ENCODE measurements around the gene LECT2. TPM values are rescaled to one million over a fixed set of nuclear protein-coding genes. Genes with fewer than 3 reads are reported as not detected.

The LECT2 gene
- total RNA-seq, 1 experiment from 2014 or later = not detected

GRCh38 chr5:135988546-135988945 lies 33.8 kb upstream of the LECT2 start:
- Histone ChIP-seq H3K4me3 (ENCODE audit: low read depth in 2 of 2, low read length in 2 of 2) (no peak overlapping the region), H3K9me3 (ENCODE audit: control insufficient read depth, insufficient read depth, low read depth, low read length) (no peaks in the 10 kb centered on the region), H3K27ac (ENCODE audit: low read length) (no peak overlapping the region), H3K27me3 (ENCODE audit: control insufficient read depth, insufficient read depth, low read length) (no peaks in the 10 kb centered on the region), H3K36me3 (ENCODE audit: control insufficient read depth, insufficient read depth, low read length) (no peaks in the 10 kb centered on the region), H3K4me1 (ENCODE audit: control insufficient read depth, insufficient read depth, low read length) (no peaks in the 10 kb centered on the region)
- TF ChIP-seq, protein P1, sequence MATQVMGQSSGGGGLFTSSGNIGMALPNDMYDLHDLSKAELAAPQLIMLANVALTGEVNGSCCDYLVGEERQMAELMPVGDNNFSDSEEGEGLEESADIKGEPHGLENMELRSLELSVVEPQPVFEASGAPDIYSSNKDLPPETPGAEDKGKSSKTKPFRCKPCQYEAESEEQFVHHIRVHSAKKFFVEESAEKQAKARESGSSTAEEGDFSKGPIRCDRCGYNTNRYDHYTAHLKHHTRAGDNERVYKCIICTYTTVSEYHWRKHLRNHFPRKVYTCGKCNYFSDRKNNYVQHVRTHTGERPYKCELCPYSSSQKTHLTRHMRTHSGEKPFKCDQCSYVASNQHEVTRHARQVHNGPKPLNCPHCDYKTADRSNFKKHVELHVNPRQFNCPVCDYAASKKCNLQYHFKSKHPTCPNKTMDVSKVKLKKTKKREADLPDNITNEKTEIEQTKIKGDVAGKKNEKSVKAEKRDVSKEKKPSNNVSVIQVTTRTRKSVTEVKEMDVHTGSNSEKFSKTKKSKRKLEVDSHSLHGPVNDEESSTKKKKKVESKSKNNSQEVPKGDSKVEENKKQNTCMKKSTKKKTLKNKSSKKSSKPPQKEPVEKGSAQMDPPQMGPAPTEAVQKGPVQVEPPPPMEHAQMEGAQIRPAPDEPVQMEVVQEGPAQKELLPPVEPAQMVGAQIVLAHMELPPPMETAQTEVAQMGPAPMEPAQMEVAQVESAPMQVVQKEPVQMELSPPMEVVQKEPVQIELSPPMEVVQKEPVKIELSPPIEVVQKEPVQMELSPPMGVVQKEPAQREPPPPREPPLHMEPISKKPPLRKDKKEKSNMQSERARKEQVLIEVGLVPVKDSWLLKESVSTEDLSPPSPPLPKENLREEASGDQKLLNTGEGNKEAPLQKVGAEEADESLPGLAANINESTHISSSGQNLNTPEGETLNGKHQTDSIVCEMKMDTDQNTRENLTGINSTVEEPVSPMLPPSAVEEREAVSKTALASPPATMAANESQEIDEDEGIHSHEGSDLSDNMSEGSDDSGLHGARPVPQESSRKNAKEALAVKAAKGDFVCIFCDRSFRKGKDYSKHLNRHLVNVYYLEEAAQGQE (IDR thresholded peaks at IDR 0.05; ENCODE audit: insufficient read depth in 1 of 2, low read depth in 2 of 2, low read length in 1 of 2) = no peak
- no peak for TF ChIP-seq SIN3A (IDR thresholded peaks at IDR 0.05; ENCODE audit: borderline replicate concordance, insufficient read depth, low read depth, low read length)
- no peak for TF ChIP-seq POLR2AphosphoS5 (IDR thresholded peaks at IDR 0.05; ENCODE audit: low read depth, low read length)
- TF ChIP-seq TCF7L2 (IDR thresholded peaks at IDR 0.05; ENCODE audit: low read depth, low read length) = no peak
- TF ChIP-seq, protein P2, sequence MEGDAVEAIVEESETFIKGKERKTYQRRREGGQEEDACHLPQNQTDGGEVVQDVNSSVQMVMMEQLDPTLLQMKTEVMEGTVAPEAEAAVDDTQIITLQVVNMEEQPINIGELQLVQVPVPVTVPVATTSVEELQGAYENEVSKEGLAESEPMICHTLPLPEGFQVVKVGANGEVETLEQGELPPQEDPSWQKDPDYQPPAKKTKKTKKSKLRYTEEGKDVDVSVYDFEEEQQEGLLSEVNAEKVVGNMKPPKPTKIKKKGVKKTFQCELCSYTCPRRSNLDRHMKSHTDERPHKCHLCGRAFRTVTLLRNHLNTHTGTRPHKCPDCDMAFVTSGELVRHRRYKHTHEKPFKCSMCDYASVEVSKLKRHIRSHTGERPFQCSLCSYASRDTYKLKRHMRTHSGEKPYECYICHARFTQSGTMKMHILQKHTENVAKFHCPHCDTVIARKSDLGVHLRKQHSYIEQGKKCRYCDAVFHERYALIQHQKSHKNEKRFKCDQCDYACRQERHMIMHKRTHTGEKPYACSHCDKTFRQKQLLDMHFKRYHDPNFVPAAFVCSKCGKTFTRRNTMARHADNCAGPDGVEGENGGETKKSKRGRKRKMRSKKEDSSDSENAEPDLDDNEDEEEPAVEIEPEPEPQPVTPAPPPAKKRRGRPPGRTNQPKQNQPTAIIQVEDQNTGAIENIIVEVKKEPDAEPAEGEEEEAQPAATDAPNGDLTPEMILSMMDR (IDR thresholded peaks at IDR 0.05) = no peak
- BruUV-seq (replicated peaks) = no TSS peak
- no peak for ATAC-seq
- in situ Hi-C loops (cut with HindIII; ENCODE audit: low pct_unique_long_range_greater_than_20kb, low sequenced_read_pairs) = no loop called here
- ChIA-PET CTCF (no interaction called here), POLR2A (no interaction called here)
- DNase-seq (ENCODE audit: low read depth, low spot score) = no peak
- intact Hi-C loops (cut with micrococcal nuclease; ENCODE audit: unreplicated experiment) = no loop called here

DNA sequence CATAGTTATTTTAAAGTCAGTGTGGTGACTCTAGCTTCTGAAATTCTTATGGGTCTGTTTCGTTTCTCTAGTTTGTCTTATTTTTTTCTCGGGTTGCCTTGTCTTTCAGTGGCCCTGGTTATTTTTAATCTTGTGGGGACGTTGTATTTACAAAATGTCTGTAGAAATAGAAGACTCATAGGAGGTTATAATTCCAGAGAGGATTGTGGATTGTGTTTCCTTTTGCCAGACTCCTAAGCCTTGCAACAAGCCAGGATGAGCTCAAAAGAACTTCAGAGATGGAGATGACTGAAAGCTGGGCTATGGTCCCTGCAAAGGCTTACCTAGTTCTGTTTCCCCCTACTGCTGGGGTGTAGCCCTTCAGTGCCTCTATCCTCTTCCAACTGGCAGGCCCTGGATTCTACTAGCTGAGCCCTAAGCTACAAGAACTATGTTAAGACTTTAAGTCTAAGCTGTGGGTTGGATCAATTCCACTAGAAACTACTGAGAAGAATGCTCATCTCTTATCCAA lies 32.2 kb upstream of the LECT2 start:
- H3K36me3 ChIP-seq (ENCODE audit: control insufficient read depth, insufficient read depth, low read length) = no peaks in the 10 kb centered on the region
- intact Hi-C loops (cut with micrococcal nuclease; ENCODE audit: unreplicated experiment) (no loop called here), in situ Hi-C loops (cut with HindIII; ENCODE audit: low pct_unique_long_range_greater_than_20kb, low sequenced_read_pairs) (no loop called here)
- ChIA-PET CTCF (no interaction called here), POLR2A (no interaction called here)
- ATAC-seq (no peak), DNase-seq (ENCODE audit: low read depth, low spot score) (no peak)
- H3K4me1 ChIP-seq (ENCODE audit: control insufficient read depth, insufficient read depth, low read length) = no peaks in the 10 kb centered on the region
- H3K27me3 ChIP-seq (ENCODE audit: control insufficient read depth, insufficient read depth, low read length) = no peaks in the 10 kb centered on the region
- H3K4me3 ChIP-seq (ENCODE audit: low read depth in 2 of 2, low read length in 2 of 2) = no peak overlapping the region
- TF ChIP-seq POLR2AphosphoS5 (IDR thresholded peaks at IDR 0.05; ENCODE audit: low read depth, low read length) = no peak
- TF ChIP-seq, protein P1 (IDR thresholded peaks at IDR 0.05; ENCODE audit: insufficient read depth in 1 of 2, low read depth in 2 of 2, low read length in 1 of 2) = no peak
- no peaks in the 10 kb centered on the region for H3K9me3 ChIP-seq (ENCODE audit: control insufficient read depth, insufficient read depth, low read depth, low read length)
- BruUV-seq (replicated peaks) = no TSS peak
- H3K27ac ChIP-seq (ENCODE audit: low read length) = no peak overlapping the region
